ENCODE results near the gene IL19. TPM values are rescaled to one million over a fixed set of nuclear protein-coding genes. Genes with fewer than 3 reads are reported as not detected.

IL19 gene
- total and polyA plus RNA-seq, 9 of the 15 experiments (the other 6 are each of a cell fraction or from before 2014, with no cell fraction given) = not detected

- no peak for TF ChIP-seq ZNF280A (IDR thresholded peaks at IDR 0.05; ENCODE audit: low read depth, partially characterized antibody)
Observed at GRCh38 chr1:206799311-206799710, 28.7 kb downstream of the IL19 start (continued).

GRCh38 chr1:206800411-206800810 lies 29.8 kb downstream of the IL19 start:
- H3K27me3 ChIP-seq (ENCODE audit: control insufficient read depth in 2 of 2, insufficient read depth in 2 of 2, low read length in 2 of 2) = peaks cover 9 to 33% of the 10 kb centered on the region in 2 experiments; a peak in 4 of 5 replicates
- ChIA-PET POLR2A (no interaction called here), CTCF (ENCODE audit: low intra/inter-chr PET ratio) (no interaction called here)
- no peak for TF ChIP-seq NR2F6 (CRISPR knock-in tag; IDR thresholded peaks at IDR 0.05)
- TF ChIP-seq YY1 (IDR thresholded peaks at IDR 0.05; ENCODE audit: borderline replicate concordance in 1 of 3, control insufficient read depth in 1 of 3, extremely low read depth in 1 of 3, insufficient read depth in 3 of 3, insufficient read length in 1 of 3, insufficient replicate concordance in 2 of 3, low read depth in 1 of 3, low read length in 2 of 3) = no peak
- TF ChIP-seq ZC3H8 (IDR thresholded peaks at IDR 0.05) = no peak
- no peak for TF ChIP-seq RBM14 (IDR thresholded peaks at IDR 0.05; ENCODE audit: borderline replicate concordance, insufficient read depth, low read depth, low read length)
- TF ChIP-seq BRF1 (IDR thresholded peaks at IDR 0.05; ENCODE audit: borderline replicate concordance, extremely low read depth, insufficient read length) = no peak
- TF ChIP-seq ZFP36 (IDR thresholded peaks at IDR 0.05; ENCODE audit: low read depth, low read length, partially characterized antibody) = no peak
- TF ChIP-seq TCF7 (IDR thresholded peaks at IDR 0.05; ENCODE audit: borderline replicate concordance) = no peak
- no peak for TF ChIP-seq ZHX1 (conservative IDR thresholded peaks at IDR 0.05; ENCODE audit: low read length)
- no peak for TF ChIP-seq ATF7 (IDR thresholded peaks at IDR 0.05)
- TF ChIP-seq HMG20A (CRISPR knock-in tag; conservative IDR thresholded peaks at IDR 0.05) = no peak
- no peak for TF ChIP-seq HNRNPL (IDR thresholded peaks at IDR 0.05; ENCODE audit: low read depth, low read length)
- TF ChIP-seq PTTG1 (tag; IDR thresholded peaks at IDR 0.05; ENCODE audit: low read depth) = no peak
- no peak for TF ChIP-seq ZNF282 (CRISPR knock-in tag; IDR thresholded peaks at IDR 0.05)
- in situ Hi-C loops (cut with MboI) (loop anchor here (5.0 kb wide), 1 partner anchor 63 kb away; no protein-coding TSS in a partner anchor), intact Hi-C loops (cut with micrococcal nuclease) (loop anchor here (2.0 to 10.0 kb wide), 2 partner anchors 166 to 306 kb away; partner anchors contain the start of gene DYRK3)
- DNase-seq (ENCODE audit: extremely low read depth in 1 of 4, low spot score in 3 of 4) (no peak), ATAC-seq (no peak), FAIRE-seq (no peak)
- WGBS (ENCODE audit: insufficient coverage, low coverage, missing lambda C conversion rate) = 2% methylated on average over 3 of the region's 3 CpGs
- no peak overlapping the region for H2AFZ ChIP-seq (ENCODE audit: low read depth, low read length)
- H4K20me1 ChIP-seq (replicated peaks; ENCODE audit: control insufficient read depth, insufficient read depth, low read length) = 0 out of 2 replicates have a peak, but pooled peaks cover 5% of the 10 kb centered on the region
- no TSS peak for BruUV-seq (replicated peaks)
- H3K27ac ChIP-seq (ENCODE audit: extremely low read depth, low read depth, low read length) = no peak overlapping the region
- no peaks in the 10 kb centered on the region for H3K79me2 ChIP-seq (ENCODE audit: control insufficient read depth, insufficient read depth, low read length)
- no peak overlapping the region for H3K9ac ChIP-seq (ENCODE audit: insufficient read depth in 1 of 2, low read depth in 2 of 2, low read length in 2 of 2)
- H3K9me1 ChIP-seq (ENCODE audit: control insufficient read depth, insufficient read depth, low read length) = peaks cover 3% of the 10 kb centered on the region
- no peaks in the 10 kb centered on the region for H3K36me3 ChIP-seq (ENCODE audit: control insufficient read depth, insufficient read depth, low read length)
- H3K4me3 ChIP-seq = no peak overlapping the region
- no peak overlapping the region for H3K4me2 ChIP-seq (ENCODE audit: insufficient read depth, low read length)
- no peaks in the 10 kb centered on the region; a peak in 1 of 5 replicates for H3K4me1 ChIP-seq (replicated peaks in 1 of 2; ENCODE audit: control insufficient read depth in 2 of 2, insufficient read depth in 2 of 2, low read length in 2 of 2)
- no peaks in the 10 kb centered on the region for H3K9me3 ChIP-seq (replicated peaks; ENCODE audit: control insufficient read depth, insufficient read depth, low read depth, low read length)

Data from K562 (cell line).